Measurements from ENCODE around the gene SEPTIN2.

DNA sequence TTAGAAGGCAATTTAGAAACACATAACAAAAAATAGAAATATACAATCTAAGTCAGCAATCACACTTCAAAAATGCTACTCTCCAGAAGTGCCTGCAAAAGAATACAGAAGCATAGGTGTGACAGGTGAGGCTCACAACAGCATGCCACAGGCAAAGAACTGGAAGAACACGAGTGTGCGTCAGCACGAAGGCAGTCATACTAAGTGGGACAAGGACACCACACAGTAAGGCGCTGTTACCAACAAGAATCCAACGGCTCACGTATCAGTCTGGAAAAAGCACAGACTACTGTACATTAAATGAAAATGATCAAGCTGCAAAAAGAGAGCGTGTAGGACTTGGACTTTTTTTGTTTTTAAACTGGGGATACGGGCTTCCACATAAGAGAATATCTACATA is 19.0 kb upstream of the SEPTIN2 start:
- TF ChIP-seq, protein P1, sequence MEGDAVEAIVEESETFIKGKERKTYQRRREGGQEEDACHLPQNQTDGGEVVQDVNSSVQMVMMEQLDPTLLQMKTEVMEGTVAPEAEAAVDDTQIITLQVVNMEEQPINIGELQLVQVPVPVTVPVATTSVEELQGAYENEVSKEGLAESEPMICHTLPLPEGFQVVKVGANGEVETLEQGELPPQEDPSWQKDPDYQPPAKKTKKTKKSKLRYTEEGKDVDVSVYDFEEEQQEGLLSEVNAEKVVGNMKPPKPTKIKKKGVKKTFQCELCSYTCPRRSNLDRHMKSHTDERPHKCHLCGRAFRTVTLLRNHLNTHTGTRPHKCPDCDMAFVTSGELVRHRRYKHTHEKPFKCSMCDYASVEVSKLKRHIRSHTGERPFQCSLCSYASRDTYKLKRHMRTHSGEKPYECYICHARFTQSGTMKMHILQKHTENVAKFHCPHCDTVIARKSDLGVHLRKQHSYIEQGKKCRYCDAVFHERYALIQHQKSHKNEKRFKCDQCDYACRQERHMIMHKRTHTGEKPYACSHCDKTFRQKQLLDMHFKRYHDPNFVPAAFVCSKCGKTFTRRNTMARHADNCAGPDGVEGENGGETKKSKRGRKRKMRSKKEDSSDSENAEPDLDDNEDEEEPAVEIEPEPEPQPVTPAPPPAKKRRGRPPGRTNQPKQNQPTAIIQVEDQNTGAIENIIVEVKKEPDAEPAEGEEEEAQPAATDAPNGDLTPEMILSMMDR (IDR thresholded peaks at IDR 0.05), result no peak
- no peak for TF ChIP-seq POLR2A (IDR thresholded peaks at IDR 0.05)
